Esophagus muscularis mucosa (tissue), 4 donors: ENCODE results near the gene GFPT1. TPM values are rescaled to one million over a fixed set of nuclear protein-coding genes. Genes with fewer than 3 reads are reported as not detected.

Experiments used
- DNase-seq: peaks from one replicate; pipeline ENCODE4 v3.0.0-alpha.2; 2017; ENCODE audit errors: extremely low spot score
- H3K27ac ChIP-seq, 4 donors: fragments of 200-600 bp; sonication (generic); replicated peaks in 1 of 4; 1 replicate in 3 of 4; 2 replicates in 1 of 4; pipeline ENCODE4 v1.5.1; 2016 to 2019; ENCODE audit warnings: mild to moderate bottlenecking in 1 of 4
- H3K27me3 ChIP-seq, 4 donors: fragments of 200-600 bp; sonication (generic); one replicate each; pipeline versions ENCODE4 v1.5.1 to v1.6.0; 2016 to 2019
- H3K36me3 ChIP-seq, 4 donors: fragments of 200-600 bp; sonication (generic); one replicate each; pipeline ENCODE4 v1.5.1; 2016 to 2019
- H3K4me1 ChIP-seq, 4 donors: fragments of 200-600 bp; sonication (generic); one replicate each; pipeline ENCODE4 v1.5.1; 2016 to 2019
- H3K4me3 ChIP-seq, 4 donors: fragments of 200-600 bp; sonication (generic); 1 replicate in 2 of 4; 2 replicates in 2 of 4; pipeline ENCODE4 v1.5.1; 2016 to 2019; ENCODE audit warnings: mild to moderate bottlenecking in 4 of 4, moderate library complexity in 1 of 4
- H3K9me3 ChIP-seq, 4 donors: fragments of 200-600 bp; sonication (generic); 1 replicate in 3 of 4; 2 replicates in 1 of 4; pipeline ENCODE4 v1.5.1; 2016 to 2019
- CTCF ChIP-seq, 3 experiments: fragments of 200-600 bp in 2 of 3; fragments of 450-650 bp in 1 of 3; sonication (generic) in 2 of 3; IDR thresholded peaks; one replicate each; pipeline ENCODE4 v1.5.1; 2017 to 2019; ENCODE audit warnings: antibody characterized with exemption in 3 of 3, mild to moderate bottlenecking in 2 of 3, moderate library complexity in 1 of 3
- EP300 ChIP-seq: sonication (generic); formaldehyde crosslinking; IDR thresholded peaks from one replicate; pipeline ENCODE4 v1.6.1; 2017; ENCODE audit warnings: antibody characterized with exemption
- POLR2A ChIP-seq: fragments of 450-650 bp; IDR thresholded peaks from one replicate; pipeline ENCODE4 v1.6.1; 2017; ENCODE audit warnings: antibody characterized with exemption, moderate library complexity, mild to moderate bottlenecking, low read depth
- POLR2AphosphoS5 ChIP-seq, 2 donors: sonication (generic); formaldehyde crosslinking; IDR thresholded peaks; one replicate each; pipeline ENCODE4 v1.6.1; 2017; ENCODE audit warnings: antibody characterized with exemption in 2 of 2
- WGBS: methylation state at CpG from one replicate; pipeline ENCODE4 v1.1.5; 2018; 5-methylcytosine and 5-hydroxymethylcytosine counted together
- intact Hi-C: fragments of 100-400 bp; cut with DNase I; formaldehyde crosslinking; loops from one replicate; pipeline ENCODE4 v1.15.1; 2023
- total RNA-seq, 4 donors: library from RNA; depleted of rRNA; stranded (reverse); fragments of >200 nt; gene quantifications; one replicate each; pipeline versions ENCODE4 v1.1.0 to v1.2.1, GENCODE V29; 2016

GFPT1 gene
- total RNA-seq, 4 donors from 2014 or later: 17.4 to 25.3 (median 23.2) TPM

GRCh38 chr2:69387770-69388481, 899 bp upstream of the GFPT1 start:
- no peaks in the 10 kb centered on the region for H3K9me3 ChIP-seq
- DNase-seq: no peak
- peaks cover 0 to 1% (median 0%) of the 10 kb centered on the region in 4 donors for H3K36me3 ChIP-seq
- TF ChIP-seq EP300 (no peak), CTCF (IDR thresholded peaks at IDR 0.05) (no peak), POLR2A (no peak), POLR2AphosphoS5 (IDR thresholded peaks at IDR 0.05) (no peak)
- intact Hi-C loops: loop anchor here (10.0 kb wide), 2 partner anchors 257 to 327 kb away; partner anchors contain the start of gene AAK1
- 80% methylated on average over 14 of the region's 14 CpGs for WGBS
- H3K4me1 ChIP-seq: peaks cover 14 to 41% (median 36%) of the 10 kb centered on the region in 4 donors
- H3K4me3 ChIP-seq: peak overlapping the region; percentile 83 to 97 (median 92)
- H3K27ac ChIP-seq: peak overlapping the region; percentile 85 to 91 (median 86)
- H3K27me3 ChIP-seq: no peaks in the 10 kb centered on the region

- Histone ChIP-seq H3K36me3 (no peaks in the 10 kb centered on the region), H3K27ac (peak overlapping the region; percentile 85 to 91 (median 86)), H3K9me3 (no peaks in the 10 kb centered on the region), H3K27me3 (no peaks in the 10 kb centered on the region), H3K4me3 (peak overlapping the region; percentile 83 to 97 (median 92)), H3K4me1 (peaks cover 15 to 49% (median 46%) of the 10 kb centered on the region in 4 donors)
- DNase-seq: no peak
- TF ChIP-seq POLR2AphosphoS5 (IDR thresholded peaks at IDR 0.05) (no peak), EP300 (no peak), POLR2A (no peak), CTCF (IDR thresholded peaks at IDR 0.05) (no peak)
- 3% methylated on average over 6 of the region's 6 CpGs for WGBS
- intact Hi-C loops: loop anchor here (10.0 kb wide), 2 partner anchors 258 to 328 kb away; partner anchors contain the start of gene AAK1
Observed at GRCh38 chr2:69386360-69386759, 667 bp downstream of the GFPT1 start.

- no peak for DNase-seq
- intact Hi-C loops: loop anchor here (10.0 kb wide), 2 partner anchors 259 to 329 kb away; partner anchors contain the start of gene AAK1
- no peaks in the 10 kb centered on the region for H3K27me3 ChIP-seq
- H3K4me3 ChIP-seq: peak overlapping the region; percentile 83 to 97 (median 92)
- no peak for TF ChIP-seq CTCF (IDR thresholded peaks at IDR 0.05)
- TF ChIP-seq EP300: no peak
- no peak for TF ChIP-seq POLR2AphosphoS5 (IDR thresholded peaks at IDR 0.05)
- no peak for TF ChIP-seq POLR2A
- peak overlapping the region in 2 of 4 donors; percentile 86 to 91 for H3K27ac ChIP-seq
- no peaks in the 10 kb centered on the region for H3K9me3 ChIP-seq
- H3K36me3 ChIP-seq: no peaks in the 10 kb centered on the region
- H3K4me1 ChIP-seq: peaks cover 15 to 49% (median 48%) of the 10 kb centered on the region in 4 donors
- WGBS: 56% methylated on average over 8 of the region's 8 CpGs
Observed at GRCh38 chr2:69385443-69386151, 1.4 kb downstream of the GFPT1 start.

GRCh38 chr2:69384618-69385081, 2.4 kb downstream of the GFPT1 start:
- TF ChIP-seq EP300 (no peak), POLR2A (no peak), POLR2AphosphoS5 (IDR thresholded peaks at IDR 0.05) (no peak), CTCF (IDR thresholded peaks at IDR 0.05) (no peak)
- Histone ChIP-seq H3K9me3 (no peaks in the 10 kb centered on the region), H3K27ac (no peak overlapping the region), H3K27me3 (no peaks in the 10 kb centered on the region), H3K36me3 (no peaks in the 10 kb centered on the region), H3K4me1 (peaks cover 15 to 49% (median 48%) of the 10 kb centered on the region in 4 donors), H3K4me3 (no peak overlapping the region)
- 94% methylated on average over 5 of the region's 5 CpGs for WGBS
- DNase-seq: no peak
- intact Hi-C loops: loop anchor here (10.0 kb wide), 2 partner anchors 260 to 330 kb away; partner anchors contain the start of gene AAK1
